K562 (cell line): Measurements from ENCODE around the gene SARS1. TPM values are rescaled to one million over a fixed set of nuclear protein-coding genes. Genes with fewer than 3 reads are reported as not detected.

ENCODE experiments used
- ATF2 ChIP-seq: sonication (generic); formaldehyde crosslinking; IDR thresholded peaks from 2 replicates; pipeline ENCODE4 v1.8.1; 2022; ENCODE audit warnings: missing genetic modification reagents
- BRD4 ChIP-seq: fragments of 200-600 bp; sonication (generic); IDR thresholded peaks from 2 replicates; pipeline ENCODE4 v1.6.1; 2017; ENCODE audit warnings: inconsistent platforms
- DNMT1 ChIP-seq: fragments of 450-650 bp; IDR thresholded peaks from 2 replicates; pipeline ENCODE4 v1.6.1; 2016; ENCODE audit warnings: antibody characterized with exemption, mild to moderate bottlenecking
- NEUROD1 ChIP-seq: fragments of 150-350 bp; IDR thresholded peaks from 2 replicates; pipeline ENCODE4 v1.6.1; 2014; ENCODE audit warnings: borderline replicate concordance, low read length, low read depth; ENCODE audit not compliant: partially characterized antibody
- NR2C1 ChIP-seq, 2 experiments: fragments of 450-650 bp; IDR thresholded peaks; 2 replicates each; pipeline ENCODE4 v1.6.1; 2017; ENCODE audit warnings: mild to moderate bottlenecking in 2 of 2, antibody characterized with exemption in 1 of 2, inconsistent platforms in 1 of 2, missing compliant biosample characterization in 1 of 2, missing genetic modification characterization in 1 of 2
- POLR2AphosphoS5 ChIP-seq: IDR thresholded peaks from 2 replicates; pipeline ENCODE4 v1.6.1; 2011; ENCODE audit warnings: mild to moderate bottlenecking, low read depth, low read length, moderate library complexity; ENCODE audit not compliant: control insufficient read depth, insufficient read depth
- RFX1 ChIP-seq: fragments of 450-650 bp; IDR thresholded peaks from 2 replicates; pipeline ENCODE4 v1.6.1; 2016; ENCODE audit warnings: mild to moderate bottlenecking, moderate library complexity
- SMAD4 ChIP-seq: fragments of 250-450 bp; sonication (Bioruptor Pico); conservative IDR thresholded peaks from 2 replicates; pipeline ENCODE4 v1.8.0; 2021; ENCODE audit warnings: inconsistent platforms, mild to moderate bottlenecking, moderate library complexity
- TOE1 ChIP-seq, 2 experiments: fragments of 450-650 bp in 1 of 2; sonication (generic) in 1 of 2; formaldehyde crosslinking in 1 of 2; IDR thresholded peaks; 2 replicates each; pipeline versions ENCODE4 v1.7.1 to v1.8.0; 2016 to 2022; ENCODE audit warnings: borderline replicate concordance in 2 of 2, mild to moderate bottlenecking in 2 of 2, antibody characterized with exemption in 1 of 2, inconsistent platforms in 1 of 2, low read depth in 1 of 2, missing genetic modification reagents in 1 of 2, moderate library complexity in 1 of 2
- ZBTB17 ChIP-seq: fragments of 450-650 bp; formaldehyde crosslinking; IDR thresholded peaks from 2 replicates; pipeline ENCODE4 v1.4.0; 2020; ENCODE audit warnings: mild to moderate bottlenecking
- ZNF395 ChIP-seq: fragments of 200-800 bp; sonication (Bioruptor generic); IDR thresholded peaks from 2 replicates; pipeline ENCODE4 v1.6.1; 2017; ENCODE audit warnings: missing genetic modification characterization, missing compliant biosample characterization
- ZNF41 ChIP-seq: fragments of 250-450 bp; sonication (Bioruptor Pico); conservative IDR thresholded peaks from 2 replicates; pipeline ENCODE4 v1.4.0; 2020; ENCODE audit warnings: mild to moderate bottlenecking
- ZNF592 ChIP-seq: fragments of 450-650 bp; IDR thresholded peaks from 2 replicates; pipeline ENCODE4 v1.6.1; 2017; ENCODE audit warnings: antibody characterized with exemption, mild to moderate bottlenecking
- ZNF639 ChIP-seq, 2 experiments: fragments of 200-800 bp in 1 of 2; sonication (Bioruptor generic) in 1 of 2; sonication (generic) in 1 of 2; formaldehyde crosslinking in 1 of 2; IDR thresholded peaks in 1 of 2; conservative IDR thresholded peaks in 1 of 2; 2 replicates each; pipeline versions ENCODE4 v1.5.0 to v1.6.1; 2016 to 2020; ENCODE audit warnings: missing compliant biosample characterization in 1 of 2, missing genetic modification characterization in 1 of 2, missing genetic modification reagents in 1 of 2
- ZNF644 ChIP-seq: fragments of 200-800 bp; sonication (Bioruptor generic); IDR thresholded peaks from 2 replicates; pipeline ENCODE4 v1.6.1; 2016; ENCODE audit warnings: low read depth, missing genetic modification characterization, missing compliant biosample characterization
- polyA plus RNA-seq, 8 experiments: library from polyadenylated mRNA; depleted of rRNA in 4 of 8; stranded (reverse) in 5 of 8; unstranded in 3 of 8; fragments of >200 nt; fragmentation: Nextera tagmentation in 2 of 8; fragmentation: Illumina TruSeq in 1 of 8; extraction: Ambion mirVana in 2 of 8; extraction: Trizol in 1 of 8; gene quantifications; 2 replicates each; pipeline versions ENCODE4 v1.2.1 to v1.2.3, GENCODE V29; 2011 to 2014; ENCODE audit warnings: inconsistent platforms in 1 of 8, missing spikeins in 1 of 8
- total RNA-seq, 7 experiments: library from RNA; depleted of rRNA in 6 of 7; stranded (reverse); fragments of >200 nt in 6 of 7; fragmentation: Illumina TruSeq in 2 of 7; extraction: Trizol in 2 of 7; gene quantifications; 2 replicates each; pipeline versions ENCODE4 v1.2.1 to v1.2.3, GENCODE V29; 2011 to 2021; ENCODE audit warnings: low replicate concordance in 1 of 7

The SARS1 gene
- total and polyA plus RNA-seq, 9 of the 15 experiments (the other 6 are each of a cell fraction or from before 2014, with no cell fraction given), result 221 to 623 (median 254) TPM

GRCh38 chr1:109283748-109284600 is 70.3 kb downstream of the SARS1 start (continued):
- TF ChIP-seq ZNF41 (CRISPR knock-in tag) (no peak), NR2C1 (IDR thresholded peaks at IDR 0.05) (no peak), NR2C1 (tag; IDR thresholded peaks at IDR 0.05) (peak; percentile 27), RFX1 (peak; percentile 77; the same call in 1 of the 2 replicates), TOE1 (IDR thresholded peaks at IDR 0.05; ENCODE audit: borderline replicate concordance) (0 out of 2 replicates have a peak, but pooled peaks have one; percentile 2), TOE1 (CRISPR knock-in tag; IDR thresholded peaks at IDR 0.05; ENCODE audit: borderline replicate concordance, low read depth) (no peak), ZNF395 (CRISPR knock-in tag) (peak; percentile 62; the same call in 1 of the 2 replicates), ZBTB17 (CRISPR knock-in tag) (0 out of 2 replicates have a peak, but pooled peaks have one; percentile 20), SMAD4 (CRISPR knock-in tag) (0 out of 2 replicates have a peak, but pooled peaks have one; percentile 5), ATF2 (CRISPR knock-in tag) (no peak), BRD4 (0 out of 2 replicates have a peak, but pooled peaks have one; percentile 22), DNMT1 (0 out of 2 replicates have a peak, but pooled peaks have one; percentile 16), POLR2AphosphoS5 (no peak), NEUROD1 (no peak), ZNF592 (peak; percentile 76), ZNF644 (tag) (peak; percentile 57; the same call in 1 of the 2 replicates), ZNF639 (CRISPR knock-in tag; conservative IDR thresholded peaks at IDR 0.05 in 1 of 2, IDR thresholded peaks at IDR 0.05 in 1 of 2) (0 out of 4 replicates have a peak, but pooled peaks of 1 of the 2 experiments have one; percentile 1)
